Uterus (tissue), 4 donors: ENCODE data around the gene SLC2A6. TPM values are rescaled to one million over a fixed set of nuclear protein-coding genes. Genes with fewer than 3 reads are reported as not detected.

ENCODE experiments used
- DNase-seq, 2 donors: peaks; one replicate each; pipeline ENCODE4 v3.0.0-alpha.2; 2019 to 2020
- H3K27ac ChIP-seq, 2 donors: fragments of 200-600 bp; sonication (generic); 1 replicate in 1 of 2; 2 replicates in 1 of 2; pipeline ENCODE4 v1.5.1; 2016 to 2018
- H3K27me3 ChIP-seq, 2 donors: fragments of 200-600 bp; sonication (generic); one replicate each; pipeline ENCODE4 v1.5.1; 2018 to 2019; ENCODE audit warnings: control low read depth in 1 of 2
- H3K36me3 ChIP-seq, 2 donors: fragments of 200-600 bp; sonication (generic); one replicate each; pipeline ENCODE4 v1.5.1; 2019; ENCODE audit warnings: control low read depth in 1 of 2
- H3K4me1 ChIP-seq, 2 donors: fragments of 200-600 bp; sonication (generic); one replicate each; pipeline ENCODE4 v1.5.1; 2018 to 2019; ENCODE audit warnings: control low read depth in 1 of 2
- H3K4me3 ChIP-seq, 2 donors: fragments of 200-600 bp; sonication (generic); 1 replicate in 1 of 2; 2 replicates in 1 of 2; pipeline ENCODE4 v1.5.1; 2018 to 2019; ENCODE audit warnings: mild to moderate bottlenecking in 1 of 2
- H3K9me3 ChIP-seq, 2 donors: fragments of 200-600 bp; sonication (generic); one replicate each; pipeline ENCODE4 v1.5.1; 2019; ENCODE audit warnings: control low read depth in 1 of 2
- POLR2A ChIP-seq, 2 donors: fragments of 450-650 bp; IDR thresholded peaks; one replicate each; pipeline ENCODE4 v1.6.1; 2016; ENCODE audit warnings: antibody characterized with exemption in 2 of 2, mild to moderate bottlenecking in 1 of 2, moderate library complexity in 1 of 2
- intact Hi-C: fragments of 100-400 bp; cut with DNase I; formaldehyde crosslinking; loops from one replicate; pipeline ENCODE4 v1.15.1; 2023; ENCODE audit warnings: low total_unique reads
- total RNA-seq, 4 donors: library from RNA; depleted of rRNA in 3 of 4; stranded (reverse); fragments of >200 nt in 3 of 4; gene quantifications; one replicate each; pipeline versions ENCODE4 v1.1.0 to v1.2.4, GENCODE V29; 2014 to 2023
- TF ChIP-seq, protein P1 (sequence below), 4 experiments: fragments of 200-600 bp in 2 of 4; fragments of 450-650 bp in 2 of 4; sonication (generic) in 2 of 4; IDR thresholded peaks; one replicate each; pipeline ENCODE4 v1.5.1; 2016 to 2019; ENCODE audit warnings: antibody characterized with exemption in 4 of 4, mild to moderate bottlenecking in 2 of 4, moderate library complexity in 1 of 4
- donor health status: DM: yes; HTN: yes; CAD: no.

SLC2A6 gene
- total RNA-seq, 4 donors from 2014 or later: 0.26 to 11.5 (median 2.1) TPM

DNA sequence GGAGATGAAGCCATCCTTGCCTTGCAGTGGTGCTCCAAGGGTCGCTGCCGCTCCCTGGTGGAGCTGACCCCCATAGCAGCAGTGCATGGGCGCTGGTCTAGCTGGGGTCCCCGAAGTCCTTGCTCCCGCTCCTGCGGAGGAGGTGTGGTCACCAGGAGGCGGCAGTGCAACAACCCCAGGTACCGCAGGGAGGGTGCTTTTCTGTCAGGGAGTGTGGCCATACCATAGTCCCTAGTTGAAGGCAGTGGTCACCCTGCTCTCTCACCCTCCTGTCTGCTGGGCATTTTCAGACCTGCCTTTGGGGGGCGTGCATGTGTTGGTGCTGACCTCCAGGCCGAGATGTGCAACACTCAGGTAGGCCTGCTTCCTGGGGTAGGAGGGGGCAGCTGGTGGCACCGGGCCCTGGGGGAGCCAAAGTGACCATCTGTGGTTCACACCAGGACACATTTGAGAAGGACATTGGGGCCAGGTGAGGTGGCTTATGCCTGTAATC is 45.5 kb downstream of the SLC2A6 start:
- H3K36me3 ChIP-seq: no peaks in the 10 kb centered on the region
- no peaks in the 10 kb centered on the region for H3K9me3 ChIP-seq
- no peaks in the 10 kb centered on the region for H3K27me3 ChIP-seq
- intact Hi-C loops: no loop called here
- H3K27ac ChIP-seq: no peak overlapping the region
- H3K4me1 ChIP-seq: peaks cover 0 to 6% of the 10 kb centered on the region in 2 donors
- no peak for DNase-seq
- no peak for TF ChIP-seq POLR2A (IDR thresholded peaks at IDR 0.05)
- no peak overlapping the region for H3K4me3 ChIP-seq

DNA sequence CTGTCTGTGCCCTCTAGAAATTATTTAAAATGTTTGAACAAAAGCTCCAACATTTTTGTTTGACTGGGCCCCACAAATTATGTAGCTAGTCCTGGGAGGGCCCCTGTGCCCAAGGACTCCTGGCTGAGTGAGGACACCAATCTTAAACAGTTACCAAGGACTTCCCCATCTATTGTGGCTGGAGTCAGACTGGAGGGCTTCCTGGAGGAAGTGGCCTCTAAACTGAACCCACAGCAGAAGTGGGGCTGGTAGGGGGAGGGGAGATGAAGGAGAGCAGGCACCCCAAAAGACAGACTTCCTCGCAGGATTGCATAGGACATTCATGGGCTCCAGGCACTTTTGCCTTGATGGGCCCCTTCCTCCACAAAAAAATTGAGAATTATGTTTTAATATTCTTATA is 48.7 kb downstream of the SLC2A6 start:
- no peak overlapping the region for H3K27ac ChIP-seq
- no peaks in the 10 kb centered on the region for H3K9me3 ChIP-seq
- peaks cover 0 to 12% of the 10 kb centered on the region in 2 donors for H3K27me3 ChIP-seq
- H3K4me1 ChIP-seq: peaks cover 0 to 9% of the 10 kb centered on the region in 2 donors
- no peak for TF ChIP-seq POLR2A (IDR thresholded peaks at IDR 0.05)
- TF ChIP-seq, protein P1, sequence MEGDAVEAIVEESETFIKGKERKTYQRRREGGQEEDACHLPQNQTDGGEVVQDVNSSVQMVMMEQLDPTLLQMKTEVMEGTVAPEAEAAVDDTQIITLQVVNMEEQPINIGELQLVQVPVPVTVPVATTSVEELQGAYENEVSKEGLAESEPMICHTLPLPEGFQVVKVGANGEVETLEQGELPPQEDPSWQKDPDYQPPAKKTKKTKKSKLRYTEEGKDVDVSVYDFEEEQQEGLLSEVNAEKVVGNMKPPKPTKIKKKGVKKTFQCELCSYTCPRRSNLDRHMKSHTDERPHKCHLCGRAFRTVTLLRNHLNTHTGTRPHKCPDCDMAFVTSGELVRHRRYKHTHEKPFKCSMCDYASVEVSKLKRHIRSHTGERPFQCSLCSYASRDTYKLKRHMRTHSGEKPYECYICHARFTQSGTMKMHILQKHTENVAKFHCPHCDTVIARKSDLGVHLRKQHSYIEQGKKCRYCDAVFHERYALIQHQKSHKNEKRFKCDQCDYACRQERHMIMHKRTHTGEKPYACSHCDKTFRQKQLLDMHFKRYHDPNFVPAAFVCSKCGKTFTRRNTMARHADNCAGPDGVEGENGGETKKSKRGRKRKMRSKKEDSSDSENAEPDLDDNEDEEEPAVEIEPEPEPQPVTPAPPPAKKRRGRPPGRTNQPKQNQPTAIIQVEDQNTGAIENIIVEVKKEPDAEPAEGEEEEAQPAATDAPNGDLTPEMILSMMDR (IDR thresholded peaks at IDR 0.05): no peak
- DNase-seq: no peak
- no peaks in the 10 kb centered on the region for H3K36me3 ChIP-seq
- no peak overlapping the region for H3K4me3 ChIP-seq
- intact Hi-C loops: no loop called here

DNA sequence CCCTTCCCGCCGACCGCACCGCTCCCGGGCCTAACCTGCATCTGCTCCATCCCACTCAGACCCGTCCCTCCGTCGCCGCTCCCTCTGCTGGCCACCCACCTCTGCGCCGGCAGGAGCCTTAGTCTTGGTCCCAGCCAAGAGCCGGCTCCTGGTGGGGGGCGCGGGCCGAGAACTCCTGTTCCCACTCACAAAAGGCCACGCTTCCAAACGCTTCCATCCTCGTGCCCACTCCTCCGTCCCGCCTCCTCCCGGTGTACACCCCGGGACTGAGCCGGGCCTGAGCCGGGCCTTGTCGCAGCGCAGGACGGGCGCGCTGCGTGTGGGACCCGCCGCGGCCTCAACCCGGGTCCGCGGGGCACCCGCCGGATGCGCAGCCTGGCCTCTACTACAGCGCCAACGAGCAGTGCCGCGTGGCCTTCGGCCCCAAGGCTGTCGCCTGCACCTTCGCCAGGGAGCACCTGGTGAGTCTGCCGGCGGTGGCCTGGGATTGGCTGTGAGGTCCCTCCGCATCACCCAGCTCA is 49.2 kb downstream of the SLC2A6 start:
- Histone ChIP-seq H3K9me3 (no peaks in the 10 kb centered on the region), H3K4me3 (no peak overlapping the region), H3K27me3 (peaks cover 0 to 12% of the 10 kb centered on the region in 2 donors), H3K27ac (no peak overlapping the region), H3K4me1 (peaks cover 0 to 9% of the 10 kb centered on the region in 2 donors), H3K36me3 (no peaks in the 10 kb centered on the region)
- no peak for TF ChIP-seq POLR2A (IDR thresholded peaks at IDR 0.05)
- TF ChIP-seq, protein P1 (IDR thresholded peaks at IDR 0.05): peak in 1 of 4 experiments; percentile 12
- intact Hi-C loops: no loop called here
- DNase-seq: no peak

DNA sequence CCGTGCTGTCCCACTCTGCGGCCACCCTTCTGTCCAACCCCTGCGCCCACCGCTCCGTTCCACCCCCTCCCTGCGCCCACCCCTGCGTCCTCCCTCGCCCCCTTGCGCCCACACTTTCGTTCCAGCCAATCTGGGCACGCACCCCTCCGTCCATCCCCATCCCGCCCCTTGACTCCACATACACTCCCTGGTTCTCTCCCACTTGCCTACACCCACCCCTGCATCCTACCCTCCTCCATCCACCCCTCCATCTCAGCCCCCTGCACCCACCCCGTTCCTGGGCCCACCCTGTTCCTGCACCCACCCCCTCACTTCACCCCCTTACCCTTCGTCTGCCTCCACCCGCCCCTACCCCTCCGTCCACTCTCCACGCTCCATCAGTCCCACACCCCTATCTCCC is 49.7 kb downstream of the SLC2A6 start:
- Histone ChIP-seq H3K4me1 (peaks cover 0 to 9% of the 10 kb centered on the region in 2 donors), H3K4me3 (no peak overlapping the region), H3K9me3 (no peaks in the 10 kb centered on the region), H3K27me3 (peaks cover 0 to 12% of the 10 kb centered on the region in 2 donors), H3K36me3 (no peaks in the 10 kb centered on the region), H3K27ac (no peak overlapping the region)
- DNase-seq: no peak
- intact Hi-C loops: no loop called here
- TF ChIP-seq POLR2A (IDR thresholded peaks at IDR 0.05): no peak
- TF ChIP-seq, protein P1 (IDR thresholded peaks at IDR 0.05): no peak

DNA sequence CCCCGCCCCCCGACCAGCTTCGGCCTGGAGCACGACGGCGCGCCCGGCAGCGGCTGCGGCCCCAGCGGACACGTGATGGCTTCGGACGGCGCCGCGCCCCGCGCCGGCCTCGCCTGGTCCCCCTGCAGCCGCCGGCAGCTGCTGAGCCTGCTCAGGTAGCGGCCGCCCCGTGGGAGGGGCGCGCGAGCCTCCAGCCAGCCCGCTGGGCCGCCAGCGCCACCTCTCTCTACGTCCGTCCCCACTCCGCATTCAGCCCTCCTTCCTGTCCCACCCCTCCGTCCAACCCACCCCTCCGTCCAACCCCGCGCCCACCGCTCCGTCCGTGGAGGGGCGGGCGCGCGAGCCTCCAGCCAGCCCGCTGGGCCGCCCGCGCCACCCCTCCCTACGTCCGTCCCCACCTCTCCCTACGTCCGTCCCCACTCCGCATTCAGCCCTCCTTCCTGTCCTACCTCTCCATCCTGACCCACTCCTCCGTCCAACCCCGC is 50.2 kb downstream of the SLC2A6 start:
- Histone ChIP-seq H3K4me1 (peaks cover 0 to 9% of the 10 kb centered on the region in 2 donors), H3K27ac (no peak overlapping the region), H3K27me3 (peaks cover 0 to 12% of the 10 kb centered on the region in 2 donors), H3K4me3 (no peak overlapping the region), H3K9me3 (no peaks in the 10 kb centered on the region), H3K36me3 (no peaks in the 10 kb centered on the region)
- intact Hi-C loops: no loop called here
- DNase-seq: no peak
- TF ChIP-seq POLR2A (IDR thresholded peaks at IDR 0.05): no peak
- TF ChIP-seq, protein P1 (IDR thresholded peaks at IDR 0.05): no peak
